Thoracic aorta (tissue), 2 donors: ENCODE measurements around the gene PTPRN2. TPM values are rescaled to one million over a fixed set of nuclear protein-coding genes. Genes with fewer than 3 reads are reported as not detected.

Experiments used
- ATAC-seq: fragments of 150-250 bp; one replicate; pipeline ENCODE4 v1.8.0; 2017; ENCODE audit warnings: low read depth; ENCODE audit not compliant: insufficient number of reproducible peaks, low FRiP score
- DNase-seq: peaks from one replicate; pipeline ENCODE4 v3.0.0-alpha.2; 2020; ENCODE audit warnings: low spot score
- H3K27ac ChIP-seq, 2 donors: fragments of 200-600 bp; sonication (generic); 1 replicate in 1 of 2; 2 replicates in 1 of 2; pipeline ENCODE4 v1.5.1; 2016; ENCODE audit warnings: mild to moderate bottlenecking in 2 of 2, moderate library complexity in 2 of 2
- H3K27me3 ChIP-seq: fragments of 200-600 bp; sonication (generic); replicated peaks from 2 replicates; pipeline ENCODE4 v1.6.0; 2016; ENCODE audit warnings: mild to moderate bottlenecking; ENCODE audit not compliant: insufficient read depth
- H3K36me3 ChIP-seq: fragments of 200-600 bp; sonication (generic); one replicate; pipeline ENCODE4 v1.5.1; 2016
- H3K4me1 ChIP-seq, 2 donors: fragments of 200-600 bp; sonication (generic); 1 replicate in 1 of 2; 2 replicates in 1 of 2; pipeline versions ENCODE4 v1.5.1 to v1.6.0; 2016; ENCODE audit warnings: low read depth in 2 of 2, mild to moderate bottlenecking in 1 of 2; ENCODE audit not compliant: control insufficient read depth in 1 of 2
- H3K4me3 ChIP-seq: fragments of 200-600 bp; sonication (generic); 2 replicates; pipeline ENCODE4 v1.5.1; 2016; ENCODE audit warnings: mild to moderate bottlenecking
- H3K9me3 ChIP-seq: fragments of 200-600 bp; sonication (generic); 2 replicates; pipeline ENCODE4 v1.5.1; 2016
- CTCF ChIP-seq: fragments of 200-600 bp; sonication (generic); IDR thresholded peaks from one replicate; pipeline ENCODE4 v1.5.1; 2019; ENCODE audit warnings: antibody characterized with exemption
- total RNA-seq, 2 donors: library from RNA; depleted of rRNA; stranded (reverse); fragments of >200 nt; gene quantifications; one replicate each; pipeline versions ENCODE4 v1.1.0 to v1.2.3, GENCODE V29; 2016

PTPRN2 gene
- total RNA-seq, 2 donors from 2014 or later, result 2.2 to 3.1 TPM

- TF ChIP-seq CTCF, result no peak
- Histone ChIP-seq H3K27me3 (no peaks in the 10 kb centered on the region), H3K27ac (no peak overlapping the region), H3K36me3 (no peaks in the 10 kb centered on the region), H3K4me1 (no peaks in the 10 kb centered on the region), H3K9me3 (peaks cover 11% of the 10 kb centered on the region), H3K4me3 (no peak overlapping the region)
- ATAC-seq (no peak), DNase-seq (no peak)
These were observed 470.0 kb downstream of the PTPRN2 start for GRCh38 chr7:158117341-158118222.

- Histone ChIP-seq H3K9me3 (peaks cover 11% of the 10 kb centered on the region), H3K4me1 (no peaks in the 10 kb centered on the region), H3K4me3 (no peak overlapping the region), H3K27me3 (no peaks in the 10 kb centered on the region), H3K27ac (no peak overlapping the region), H3K36me3 (no peaks in the 10 kb centered on the region)
- DNase-seq, result no peak
- no peak for TF ChIP-seq CTCF
- no peak for ATAC-seq
These were observed 471.4 kb downstream of the PTPRN2 start for GRCh38 chr7:158116235-158116634.

- peaks cover 11% of the 10 kb centered on the region for H3K9me3 ChIP-seq
- no peaks in the 10 kb centered on the region for H3K4me1 ChIP-seq
- ATAC-seq (no peak), DNase-seq (no peak)
- no peak for TF ChIP-seq CTCF
- no peaks in the 10 kb centered on the region for H3K27me3 ChIP-seq
- no peak overlapping the region for H3K27ac ChIP-seq
- H3K4me3 ChIP-seq, result no peak overlapping the region
- no peaks in the 10 kb centered on the region for H3K36me3 ChIP-seq
These were observed 473.4 kb downstream of the PTPRN2 start for GRCh38 chr7:158114056-158114850.

- peaks cover 7% of the 10 kb centered on the region for H3K9me3 ChIP-seq
- H3K27me3 ChIP-seq, result no peaks in the 10 kb centered on the region
- no peaks in the 10 kb centered on the region for H3K4me1 ChIP-seq
- no peaks in the 10 kb centered on the region for H3K36me3 ChIP-seq
- no peak overlapping the region for H3K27ac ChIP-seq
- ATAC-seq (no peak), DNase-seq (no peak)
- H3K4me3 ChIP-seq, result no peak overlapping the region
- no peak for TF ChIP-seq CTCF
These were observed 474.1 kb downstream of the PTPRN2 start for GRCh38 chr7:158113321-158114025.
